Subcutaneous adipose tissue (tissue), 4 donors: ENCODE results near the gene FAM222B. TPM values are rescaled to one million over a fixed set of nuclear protein-coding genes. Genes with fewer than 3 reads are reported as not detected.

Source experiments
- CTCF ChIP-seq: fragments of 450-650 bp; IDR thresholded peaks from one replicate; pipeline ENCODE4 v1.5.1; 2016; ENCODE audit warnings: low read depth, mild to moderate bottlenecking, control low read depth, antibody characterized with exemption, moderate library complexity
- total RNA-seq, 4 donors: library from RNA; depleted of rRNA; stranded (reverse); fragments of >200 nt; gene quantifications; one replicate each; pipeline ENCODE4 v1.1.0, GENCODE V29; 2016

The FAM222B gene
- total RNA-seq, 4 donors from 2014 or later, result 6.6 to 30.0 (median 12.1) TPM

- no peak for TF ChIP-seq CTCF
Measured at GRCh38 chr17:28715217-28715616, 127.4 kb downstream of the FAM222B start.

GRCh38 chr17:28714281-28714680 lies 128.3 kb downstream of the FAM222B start:
- TF ChIP-seq CTCF, result no peak

- no peak for TF ChIP-seq CTCF
Measured at GRCh38 chr17:28712705-28713415, 129.7 kb downstream of the FAM222B start.

GRCh38 chr17:28712032-28712704 lies 130.4 kb downstream of the FAM222B start:
- TF ChIP-seq CTCF, result no peak

GRCh38 chr17:28711723-28712031 lies 130.9 kb downstream of the FAM222B start, which contains the start of gene PROCA1:
PROCA1 (minus strand) TSS chr17:28711888; CDS start chr17:28711660, 228 bp downstream.
- TF ChIP-seq CTCF, result no peak

GRCh38 chr17:28710861-28711722 lies 131.5 kb downstream of the FAM222B start:
- TF ChIP-seq CTCF, result no peak

- no peak for TF ChIP-seq CTCF
Measured at GRCh38 chr17:28707339-28707720, 135.3 kb downstream of the FAM222B start.
